GM19351 (cell line): ENCODE measurements around the gene TERB1.
"Not testable (repeated sequence)": the region's sequence is repeated elsewhere in the genome, so short reads cannot be mapped to it uniquely, and the experiment has no call there.

Source experiments
- ATAC-seq: cut with Tn5 transposase; IDR thresholded peaks from one replicate; pipeline ENCODE4 v1.9.1; 2021; ENCODE audit warnings: mild to moderate bottlenecking, moderate library complexity; ENCODE audit not compliant: unreplicated experiment

Gene TERB1

DNA sequence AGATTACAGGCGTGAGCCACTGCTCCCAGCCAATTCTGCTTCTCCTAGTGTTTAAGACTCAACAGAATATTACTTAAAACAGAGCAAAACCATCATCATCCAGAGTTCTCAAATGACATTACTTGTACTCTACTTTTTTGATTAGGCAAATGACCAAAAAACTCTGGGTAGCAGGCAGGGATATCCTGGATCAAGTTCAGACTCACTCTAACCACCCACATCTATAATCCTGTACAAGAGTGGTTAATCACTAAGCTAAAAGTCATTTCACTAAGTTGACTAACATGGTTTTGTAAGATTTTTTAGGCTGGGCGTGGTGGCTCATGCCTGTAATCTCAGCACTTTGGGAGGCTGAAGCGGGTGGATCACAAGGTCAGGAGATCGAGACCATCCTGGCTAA, 22.6 kb upstream of the TERB1 start:
- no peak for ATAC-seq

DNA sequence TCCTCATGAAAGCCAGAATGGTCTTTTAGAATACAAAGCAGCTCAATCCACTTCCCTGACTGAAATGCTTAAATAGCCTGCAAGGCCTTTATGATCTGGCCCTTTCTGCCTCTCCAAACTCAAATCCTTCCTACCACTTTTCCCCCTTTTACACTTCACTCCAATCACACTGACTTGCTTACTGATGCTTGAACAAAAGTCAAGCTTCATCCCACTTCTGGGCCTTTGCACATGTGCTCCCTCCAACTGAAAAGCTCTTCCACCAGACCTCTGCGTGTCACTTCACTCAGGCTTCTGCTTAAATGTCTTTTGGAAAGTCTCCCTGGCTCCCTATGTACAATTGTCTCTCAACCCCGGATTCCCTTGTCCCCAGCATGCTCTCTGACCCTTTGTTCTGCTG, 13.3 kb upstream of the TERB1 start:
- no peak for ATAC-seq

DNA sequence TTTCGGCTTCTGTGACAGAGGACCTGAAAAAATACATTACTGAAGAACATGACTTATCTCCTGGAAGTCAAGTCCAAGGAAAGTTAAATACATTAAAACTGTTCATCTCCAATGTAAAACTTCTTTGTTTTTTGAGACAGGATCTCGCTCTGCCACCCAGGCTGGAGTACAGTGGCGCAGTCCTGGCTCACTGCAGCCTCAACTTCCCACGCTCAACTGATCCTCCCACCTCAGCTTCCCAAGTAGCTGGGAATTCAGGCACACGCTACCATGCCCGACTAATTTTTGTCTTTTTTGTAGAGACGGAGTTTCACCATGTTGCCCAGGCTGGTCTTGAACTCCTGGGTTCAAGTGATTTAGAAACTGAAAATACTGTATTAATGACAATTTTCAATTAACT, 9.7 kb upstream of the TERB1 start:
- ATAC-seq, result no peak

DNA sequence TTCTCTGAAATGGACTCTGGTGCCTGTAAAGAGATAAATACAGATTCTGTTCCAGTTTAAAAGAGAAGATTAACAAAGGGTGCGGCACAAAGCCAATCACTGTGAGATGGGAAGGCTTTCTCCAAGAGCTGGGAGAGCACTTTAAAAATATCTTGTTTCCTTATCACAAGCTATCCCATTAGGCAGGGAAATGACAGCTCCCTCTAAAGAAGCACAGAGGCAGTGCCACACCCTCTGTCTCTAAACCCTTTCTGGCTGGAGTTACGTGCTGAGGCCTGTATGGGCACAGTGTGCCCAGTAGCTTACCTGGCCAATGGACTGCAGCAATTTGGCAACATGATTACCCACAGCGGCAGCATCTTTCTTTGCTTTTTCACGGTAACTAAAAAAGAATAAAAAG, 9.0 kb upstream of the TERB1 start:
- ATAC-seq, result no peak

DNA sequence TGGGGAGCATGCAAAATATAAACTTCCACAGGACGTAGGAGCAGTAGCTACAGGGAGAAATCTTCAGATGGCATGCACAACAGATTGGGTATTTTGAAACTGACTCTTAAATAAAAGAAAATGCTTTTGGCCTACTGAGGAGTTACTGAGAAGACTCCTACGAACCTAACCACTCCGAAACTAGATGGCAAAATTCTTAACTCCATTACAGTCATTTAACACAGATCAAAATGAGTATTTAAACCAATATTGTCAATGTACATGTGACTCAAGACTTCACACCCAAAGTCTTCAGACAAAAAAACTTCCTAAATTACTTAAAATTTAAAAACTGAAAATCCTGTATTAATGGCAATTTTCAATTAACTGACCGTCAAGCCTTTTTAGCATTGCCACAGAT, 8.4 kb upstream of the TERB1 start:
- no peak for ATAC-seq

DNA sequence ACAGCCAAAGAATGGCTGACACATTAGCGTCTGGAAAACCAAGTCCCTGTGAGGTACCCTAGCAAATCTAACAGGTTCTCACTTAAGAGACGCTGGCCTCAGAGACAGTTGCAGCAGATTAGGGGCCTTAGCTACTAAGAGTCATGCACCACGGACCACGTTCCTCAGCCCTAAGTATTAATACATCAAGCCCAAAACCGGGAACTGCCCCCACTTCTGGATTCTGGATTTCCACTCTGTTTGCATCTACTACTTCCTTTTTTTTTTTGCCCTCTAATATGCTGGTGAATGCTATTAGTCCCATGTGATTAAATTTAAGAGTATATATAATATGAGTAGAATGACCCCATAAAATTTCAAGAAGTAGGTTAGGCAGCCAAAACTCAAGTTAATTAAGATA, 775 bp upstream of the TERB1 start:
- no peak for ATAC-seq

DNA sequence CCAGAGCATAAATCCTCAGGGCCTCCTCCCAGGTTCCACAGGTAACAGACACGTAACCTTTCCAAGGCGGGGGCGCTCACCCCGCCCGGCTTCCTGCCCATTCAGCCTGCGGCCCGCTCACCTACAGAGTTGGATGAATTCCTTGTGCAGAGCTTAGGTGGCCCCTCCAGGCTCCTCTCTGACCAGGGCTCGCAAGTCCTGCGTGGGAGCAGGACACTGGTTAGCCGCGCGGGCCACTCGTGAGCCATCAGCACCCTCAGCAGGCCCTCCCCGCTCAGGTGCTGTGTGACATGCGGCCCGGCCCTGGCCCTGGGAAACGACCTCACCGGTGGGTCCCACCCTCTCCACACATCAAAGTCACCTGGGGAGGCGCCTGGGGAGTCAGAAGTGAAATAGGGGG, 528 bp downstream of the TERB1 start:
- no peak for ATAC-seq

DNA sequence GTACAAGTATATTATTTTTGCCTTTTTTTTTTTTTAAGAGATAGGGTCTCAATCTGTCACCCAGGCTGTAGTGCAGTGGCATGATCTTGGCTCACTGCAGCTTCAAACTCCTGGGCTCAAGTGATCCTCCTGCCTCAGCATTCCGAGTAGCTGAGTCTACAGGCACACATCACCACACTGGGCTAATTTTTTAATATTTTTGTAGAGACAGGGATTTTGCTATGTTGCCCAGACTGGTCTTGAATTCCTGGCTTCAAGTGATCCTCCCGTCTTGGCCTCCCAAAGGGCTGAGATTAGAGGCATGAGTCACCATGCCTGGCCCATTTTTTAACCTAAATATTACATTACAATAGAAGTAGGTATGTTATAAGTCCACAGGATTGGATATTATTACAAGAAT, 3.2 kb downstream of the TERB1 start:
- no peak for ATAC-seq

DNA sequence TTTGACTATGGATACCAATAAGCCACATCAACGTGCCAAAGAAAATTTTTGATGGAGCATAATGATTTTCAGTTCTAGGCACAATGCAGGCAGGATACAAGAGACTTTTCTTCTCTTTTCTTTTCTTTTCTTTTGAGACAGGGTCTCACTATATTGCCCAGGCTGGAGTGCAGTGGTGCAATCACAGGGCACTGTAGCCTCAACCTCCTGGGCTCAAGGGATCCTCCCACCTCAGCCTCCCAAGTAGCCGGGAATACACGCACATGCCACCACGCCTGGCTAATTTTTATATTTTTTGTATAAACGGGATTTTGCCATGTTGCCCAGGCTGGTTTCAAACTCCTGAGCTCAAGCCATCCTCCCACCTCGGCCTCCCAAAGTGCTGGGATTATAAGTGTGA, 7.4 kb downstream of the TERB1 start:
- ATAC-seq, result not testable (repeated sequence)

DNA sequence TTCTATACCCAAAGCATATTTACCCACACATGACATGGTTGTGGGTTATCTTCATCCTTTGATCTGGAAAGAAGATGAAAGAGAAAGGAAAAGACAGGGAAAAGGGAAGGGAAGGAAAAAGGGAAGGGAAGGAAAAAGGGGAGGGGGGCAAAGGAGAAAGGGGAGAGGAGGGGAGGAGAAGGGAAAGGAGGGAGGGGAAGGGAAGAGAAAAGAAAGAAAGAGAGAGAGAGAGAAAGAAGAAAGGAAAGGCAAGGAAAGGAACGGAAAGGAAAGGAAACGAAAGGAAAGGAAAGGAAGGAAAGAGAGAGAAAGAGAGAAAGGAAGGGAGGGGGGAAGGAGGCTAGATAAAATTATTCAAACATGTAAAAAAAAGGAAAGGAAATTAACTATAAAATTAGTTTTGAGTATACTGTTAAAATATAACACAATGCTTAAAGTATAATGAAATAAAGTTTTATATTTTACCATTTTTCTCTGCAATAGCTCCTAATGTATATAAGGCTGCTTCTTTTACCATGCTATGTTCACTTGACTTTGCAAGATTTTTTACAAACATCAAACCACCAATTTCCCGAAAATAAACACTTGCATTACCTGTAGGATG, 11.2 kb downstream of the TERB1 start:
- no peak for ATAC-seq

DNA sequence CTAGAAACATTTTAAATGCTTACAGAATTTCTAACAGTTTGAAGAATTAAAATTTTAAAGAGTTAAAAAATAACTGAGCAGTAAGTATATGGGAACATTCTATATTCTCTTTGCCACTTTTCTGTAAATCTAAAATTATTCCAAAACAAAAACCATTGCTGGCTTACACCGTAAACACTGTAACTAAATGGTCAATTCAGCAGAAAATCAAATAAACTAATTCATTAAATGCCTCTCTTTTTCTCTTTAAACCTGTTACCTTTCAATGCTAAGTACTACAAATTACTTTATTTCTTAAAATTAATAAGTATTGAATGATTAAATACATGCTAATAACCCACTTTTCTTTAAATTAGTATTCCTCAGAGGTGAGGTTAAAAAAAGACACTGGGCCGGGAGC, 14.0 kb downstream of the TERB1 start:
- ATAC-seq, result no peak

DNA sequence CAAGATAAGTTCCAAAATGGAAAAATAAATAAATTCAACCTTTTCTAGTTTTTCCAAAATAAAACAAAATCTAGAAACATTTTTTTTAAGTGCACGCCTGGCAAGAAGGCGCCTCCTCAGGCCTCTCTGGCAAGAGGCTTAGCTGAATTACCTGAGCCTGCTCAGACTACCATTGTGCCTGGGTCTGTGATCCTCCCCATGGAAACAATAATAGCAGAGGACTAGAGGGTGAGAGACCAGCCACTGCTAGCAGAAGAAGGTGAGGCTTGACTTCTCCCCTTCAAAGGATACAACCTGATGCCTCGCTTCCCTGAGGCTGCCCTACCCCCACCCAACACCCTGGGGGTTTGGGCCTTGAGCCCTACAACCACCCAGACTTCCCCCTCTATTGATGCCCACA, 14.8 kb downstream of the TERB1 start:
- ATAC-seq, result no peak

DNA sequence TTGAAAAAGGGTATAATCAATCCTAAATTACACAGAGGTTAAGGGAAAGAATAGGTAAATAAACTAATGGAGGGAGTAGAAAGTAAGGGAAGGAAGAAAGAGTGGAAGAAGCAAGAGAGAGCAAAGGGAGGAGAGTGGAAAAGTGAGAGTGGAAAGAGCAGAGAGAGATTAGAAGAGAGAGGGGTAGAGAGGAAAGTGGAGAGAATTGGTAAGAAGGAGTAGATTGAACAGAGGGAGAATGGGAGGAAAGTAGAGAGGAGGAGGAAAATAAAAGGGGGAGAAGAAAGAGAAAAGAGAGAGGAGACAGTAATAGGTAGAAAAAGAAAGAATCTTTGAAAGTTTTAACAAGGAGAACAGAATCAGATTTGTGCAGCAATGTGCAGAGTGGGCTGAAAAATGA, 24.9 kb downstream of the TERB1 start:
- no peak for ATAC-seq

DNA sequence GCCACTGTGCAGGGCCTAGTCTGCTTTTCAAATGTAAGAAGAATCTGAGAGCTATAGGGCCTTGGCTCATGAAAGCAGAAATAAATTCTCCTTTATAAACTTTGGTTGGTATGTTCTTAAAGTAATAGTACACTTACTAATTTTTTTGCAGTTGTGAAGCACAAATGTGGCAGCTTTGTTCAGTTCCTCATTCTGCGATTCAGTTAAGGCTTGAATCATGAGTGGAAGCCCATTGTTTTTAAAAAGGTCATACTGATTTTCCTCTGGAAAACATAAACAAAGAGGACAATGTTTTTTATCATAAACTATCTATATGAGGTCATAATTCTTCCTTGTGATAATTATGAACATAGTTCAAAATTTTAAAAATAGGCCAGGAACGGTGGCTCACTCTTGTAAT, 26.4 kb downstream of the TERB1 start:
- ATAC-seq, result no peak

DNA sequence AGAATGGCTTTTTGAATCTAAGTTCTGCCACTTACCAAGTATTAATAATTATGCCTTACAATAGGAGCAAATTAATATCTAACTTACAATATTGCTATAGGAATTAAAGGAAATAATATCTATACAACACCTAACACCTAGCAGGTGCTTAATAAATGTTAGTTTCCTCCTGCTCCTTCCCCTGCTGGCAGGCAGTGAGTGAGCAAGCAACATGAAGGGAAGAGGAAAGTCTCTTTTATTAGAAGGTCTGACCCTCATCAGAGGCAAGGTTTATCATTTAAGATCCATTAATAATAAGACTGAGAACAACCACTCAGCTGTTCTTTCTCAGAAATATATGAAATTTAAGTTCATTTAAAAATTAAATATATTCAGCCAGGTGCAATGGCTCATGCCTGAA, 43.3 kb downstream of the TERB1 start:
- no peak for ATAC-seq

DNA sequence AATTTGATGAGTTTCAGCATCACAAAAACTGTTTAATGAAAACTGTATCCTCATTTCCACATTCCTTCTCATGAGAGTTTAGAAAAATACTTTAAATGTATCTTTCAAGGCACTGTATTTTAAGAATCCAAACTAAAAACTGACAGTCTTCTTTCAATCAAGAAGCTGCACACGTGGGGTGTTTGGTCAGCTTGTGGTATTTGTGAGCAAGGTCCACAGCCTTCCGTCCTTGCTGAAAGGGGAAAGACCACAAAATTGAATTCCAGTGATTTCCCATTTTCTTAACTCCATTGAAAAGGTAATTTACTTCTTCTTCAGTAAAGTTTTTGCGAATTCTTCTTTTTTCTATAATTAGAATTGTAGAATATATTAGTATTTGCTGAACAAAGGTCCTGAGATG, 46.6 kb downstream of the TERB1 start:
- no peak for ATAC-seq

DNA sequence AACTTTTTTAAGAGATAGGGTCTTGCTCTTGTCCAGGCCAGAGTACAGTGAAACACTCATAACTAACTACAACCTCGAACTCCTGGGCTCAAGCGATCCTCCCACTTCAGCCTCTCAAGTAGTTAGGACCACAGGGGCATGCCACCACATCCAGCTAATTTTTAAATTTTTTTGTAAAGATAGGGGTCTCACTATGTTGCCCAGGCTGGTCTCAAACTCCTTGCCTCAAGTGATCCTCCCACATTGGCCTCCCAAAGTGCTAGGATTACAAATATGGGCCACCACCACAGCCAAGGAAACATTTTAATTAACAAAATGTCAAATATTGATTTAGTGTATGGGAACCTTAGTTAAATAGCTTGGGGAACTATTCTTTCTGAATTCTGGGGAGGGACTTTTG, 47.2 kb downstream of the TERB1 start:
- ATAC-seq, result no peak

DNA sequence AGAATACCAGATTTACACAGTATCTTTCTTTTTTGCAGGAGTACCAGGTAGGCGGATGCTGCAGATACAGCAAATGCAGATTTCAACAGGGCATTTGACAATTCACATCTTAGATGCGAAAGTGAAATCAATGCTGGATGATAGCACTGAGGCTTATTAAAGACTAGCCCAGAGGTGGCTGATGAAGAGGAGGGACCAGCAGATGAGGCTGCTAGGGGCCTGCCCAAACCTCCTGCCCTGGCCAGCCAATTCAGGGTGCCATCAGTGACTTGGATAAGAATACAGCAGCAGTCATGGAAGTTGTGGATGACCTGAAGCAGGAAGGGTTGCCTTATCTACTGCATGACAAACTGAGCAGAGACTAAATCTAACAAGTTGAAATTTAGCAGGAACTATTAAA, 48.4 kb downstream of the TERB1 start:
- ATAC-seq, result no peak

DNA sequence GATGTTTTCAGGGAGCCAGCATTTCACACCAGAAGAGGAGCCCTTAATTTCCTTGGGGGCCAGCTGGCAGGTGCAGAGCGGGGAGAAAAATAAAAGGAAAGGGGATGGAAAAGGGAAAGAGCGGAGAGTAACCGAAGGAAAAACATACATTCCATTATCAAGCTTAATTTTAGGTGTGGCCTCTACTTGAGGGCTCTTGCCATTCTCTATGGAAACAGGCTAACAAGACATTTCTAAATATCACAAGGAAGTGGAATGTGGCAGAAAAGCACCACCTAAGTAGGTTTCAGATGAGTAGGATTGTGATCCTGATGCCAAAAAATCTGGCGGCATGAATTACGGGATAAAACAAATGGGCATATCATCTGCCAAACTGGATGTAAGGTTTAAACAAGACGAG, 49.0 kb downstream of the TERB1 start:
- ATAC-seq, result no peak

DNA sequence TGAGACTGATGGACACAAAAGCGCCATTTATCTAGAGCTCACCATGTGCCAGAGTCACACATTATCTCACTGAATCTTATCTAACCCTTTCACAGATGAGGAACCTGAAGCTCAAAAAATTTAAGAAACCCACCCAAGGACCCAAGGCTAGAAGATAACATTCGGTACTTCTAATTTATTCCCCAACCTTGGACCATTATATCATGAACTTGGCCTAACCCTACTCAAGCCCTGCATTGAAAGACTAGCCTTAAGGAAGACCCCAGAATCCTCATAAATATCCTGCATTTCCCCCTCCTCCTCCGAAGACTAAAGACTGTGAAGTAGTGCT, 49.4 kb downstream of the TERB1 start:
- no peak for ATAC-seq

DNA sequence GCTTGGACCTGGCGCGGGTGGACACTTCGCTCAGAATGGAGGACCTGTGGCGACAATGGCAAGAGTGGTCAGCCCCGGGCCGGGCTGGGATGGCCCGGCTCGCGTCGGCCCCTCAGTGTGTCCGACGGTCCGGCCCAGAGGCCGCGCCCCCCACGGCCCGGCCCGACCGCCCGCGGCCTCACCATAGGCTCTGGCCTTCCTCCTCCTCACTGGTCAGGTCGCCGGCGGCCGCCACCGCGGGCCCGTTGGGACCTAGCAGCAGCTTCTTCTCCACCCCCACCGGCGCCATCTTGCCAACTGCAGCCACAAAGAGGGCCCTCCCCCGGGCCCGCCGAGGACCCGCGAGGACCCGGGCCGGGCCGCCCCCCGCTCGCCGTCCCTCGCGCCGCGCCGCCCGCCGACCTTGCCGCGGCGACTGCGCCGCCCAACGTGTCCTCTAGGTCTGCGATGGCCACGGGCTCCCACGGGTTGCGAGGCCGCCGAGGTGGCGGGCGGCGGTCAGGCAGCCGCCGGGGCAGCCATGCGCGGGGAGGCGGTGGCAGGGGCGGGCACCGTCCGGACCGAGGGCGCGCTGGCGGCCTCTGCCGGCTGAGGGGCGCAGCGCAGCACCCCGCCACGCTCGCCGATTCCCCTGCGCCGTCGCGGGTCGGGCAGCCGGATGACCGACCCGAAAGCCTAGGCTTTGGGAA, 49.9 kb downstream of the TERB1 start, which contains the start of gene DYNC1LI2:
DYNC1LI2 (minus strand) TSS at position 307 of the 689 bp plus-strand sequence; CDS start at position 289, 18 bp downstream.
- peak; percentile 81 for ATAC-seq

DNA sequence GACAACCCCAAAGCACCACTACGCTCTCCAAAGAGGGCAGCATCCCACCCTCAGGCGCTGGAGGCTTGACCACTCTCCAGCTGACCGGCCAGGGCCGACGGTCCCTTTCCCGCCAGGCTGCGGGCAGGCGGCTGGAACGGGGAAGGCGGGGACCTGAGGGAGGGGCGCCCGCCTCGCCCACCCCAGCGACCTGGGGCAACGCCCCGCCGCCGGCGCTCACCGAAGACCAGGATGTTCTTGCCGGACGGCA, 50.4 kb downstream of the TERB1 start:
- no peak for ATAC-seq

DNA sequence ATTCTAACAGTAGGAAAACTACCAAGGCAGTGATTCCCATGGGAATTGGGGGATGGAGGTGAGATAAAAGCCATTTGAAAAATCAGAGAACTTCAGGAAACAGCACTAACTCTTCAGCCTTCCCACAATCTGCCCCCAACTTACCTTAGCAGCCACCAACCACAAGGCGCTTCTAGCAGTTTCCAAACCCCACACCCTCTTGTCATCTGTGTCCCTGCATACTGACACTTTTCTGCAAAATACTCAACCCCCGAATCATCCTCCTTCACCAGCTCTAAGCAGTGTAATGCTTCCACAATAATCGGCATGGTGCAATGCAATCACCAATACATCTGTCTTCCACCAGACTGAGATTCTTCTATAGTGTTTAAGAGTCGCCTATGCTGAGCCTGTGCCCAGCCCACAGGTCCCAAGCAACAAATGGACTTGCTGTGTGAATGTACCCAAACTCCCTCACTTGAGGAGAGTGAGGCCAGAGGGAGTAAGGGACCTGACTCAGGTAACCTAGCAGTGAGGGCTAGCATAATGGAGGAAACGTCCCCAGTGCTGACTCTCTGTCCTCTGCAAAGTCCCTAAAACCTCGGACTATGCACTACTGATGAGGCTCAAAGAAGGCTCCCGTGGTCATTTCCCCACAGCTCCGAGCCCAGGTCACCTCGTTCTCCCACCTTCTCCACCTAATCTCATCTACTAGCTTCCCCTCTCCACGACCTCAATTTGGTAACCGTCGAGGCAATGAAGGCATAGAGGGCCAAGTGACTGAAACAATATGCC, 50.9 kb downstream of the TERB1 start:
- no peak for ATAC-seq
